ENCODE data around the gene POLR2F.

DNA sequence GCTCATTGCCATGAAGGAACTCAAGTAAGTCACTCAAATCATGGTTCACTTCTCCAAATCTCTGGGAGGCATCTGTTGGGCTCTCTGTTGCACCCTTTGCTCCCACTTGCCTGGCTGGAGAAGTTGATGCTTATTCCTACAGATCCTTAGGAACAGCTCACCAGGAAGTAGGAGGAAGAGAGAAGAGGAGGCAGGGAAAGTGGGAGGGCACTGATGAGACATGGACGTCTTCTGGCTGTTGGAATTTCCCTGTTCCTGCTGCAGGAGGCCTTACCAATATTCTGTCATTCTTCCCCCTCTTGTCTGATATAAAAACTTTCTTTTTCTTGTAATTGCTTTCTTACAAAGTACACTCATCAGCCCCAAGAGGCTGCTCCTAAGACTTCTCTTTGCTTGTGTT lies 13.6 kb downstream of the POLR2F start:
- no peak for TF ChIP-seq POLR2AphosphoS5 (IDR thresholded peaks at IDR 0.05; ENCODE audit: low read depth, low read length)
- no peak for TF ChIP-seq CHD2 (IDR thresholded peaks at IDR 0.05; ENCODE audit: low read length, partially characterized antibody)
- TF ChIP-seq TCF12 (IDR thresholded peaks at IDR 0.05), result no peak
